ENCODE measurements around the gene OR52I1.

OR52I1 gene

GRCh38 chr11:4619514-4619913 lies 25.7 kb downstream of the OR52I1 start:
- Histone ChIP-seq H3K27me3 (ENCODE audit: control insufficient read depth in 1 of 2, insufficient read depth in 2 of 2, low read length in 2 of 2) (no peaks in the 10 kb centered on the region), H3K4me3 (ENCODE audit: low read depth in 1 of 2, low read length in 2 of 2) (no peak overlapping the region), H3K36me3 (ENCODE audit: insufficient read depth, low read length) (no peaks in the 10 kb centered on the region), H3K4me1 (ENCODE audit: insufficient read depth, low read length) (no peaks in the 10 kb centered on the region), H3K9ac (ENCODE audit: low read length) (no peak overlapping the region), H3K9me3 (ENCODE audit: low read length) (no peaks in the 10 kb centered on the region), H3K27ac (ENCODE audit: low read depth, low read length) (no peak overlapping the region)

- no peaks in the 10 kb centered on the region for H3K36me3 ChIP-seq (ENCODE audit: insufficient read depth, low read length)
- peaks cover 4% of the 10 kb centered on the region for H3K4me1 ChIP-seq (ENCODE audit: insufficient read depth, low read length)
- no peak overlapping the region for H3K9ac ChIP-seq (ENCODE audit: low read length)
- H3K9me3 ChIP-seq (ENCODE audit: low read length), result no peaks in the 10 kb centered on the region
- peak overlapping the region in 1 of 2 donors; percentile 29 for H3K4me3 ChIP-seq (ENCODE audit: low read depth in 1 of 2, low read length in 2 of 2)
- no peak overlapping the region for H3K27ac ChIP-seq (ENCODE audit: low read depth, low read length)
- no peaks in the 10 kb centered on the region for H3K27me3 ChIP-seq (ENCODE audit: control insufficient read depth in 1 of 2, insufficient read depth in 2 of 2, low read length in 2 of 2)
These were observed 32.6 kb downstream of the OR52I1 start for GRCh38 chr11:4626207-4627099.

- no peak overlapping the region for H3K9ac ChIP-seq (ENCODE audit: low read length)
- H3K9me3 ChIP-seq (ENCODE audit: low read length), result no peaks in the 10 kb centered on the region
- peaks cover 4% of the 10 kb centered on the region for H3K4me1 ChIP-seq (ENCODE audit: insufficient read depth, low read length)
- H3K4me3 ChIP-seq (ENCODE audit: low read depth in 1 of 2, low read length in 2 of 2), result no peak overlapping the region
- no peak overlapping the region for H3K27ac ChIP-seq (ENCODE audit: low read depth, low read length)
- H3K36me3 ChIP-seq (ENCODE audit: insufficient read depth, low read length), result no peaks in the 10 kb centered on the region
- H3K27me3 ChIP-seq (ENCODE audit: control insufficient read depth in 1 of 2, insufficient read depth in 2 of 2, low read length in 2 of 2), result no peaks in the 10 kb centered on the region
These were observed 42.3 kb downstream of the OR52I1 start for GRCh38 chr11:4636136-4636535.

GRCh38 chr11:4636962-4637661 lies 43.3 kb downstream of the OR52I1 start, which contains the start of gene OR51D1:
OR51D1 (plus strand) TSS chr11:4637477; CDS start chr11:4639791, 2,314 bp downstream.
- Histone ChIP-seq H3K4me1 (ENCODE audit: insufficient read depth, low read length) (peaks cover 4% of the 10 kb centered on the region), H3K4me3 (ENCODE audit: low read depth in 1 of 2, low read length in 2 of 2) (peak within 1 kb of the TSS; percentile 26 to 60), H3K9me3 (ENCODE audit: low read length) (no peaks in the 10 kb centered on the region), H3K27ac (ENCODE audit: low read depth, low read length) (no peak within 1 kb of the TSS), H3K36me3 (ENCODE audit: insufficient read depth, low read length) (no peaks in the 10 kb centered on the region), H3K27me3 (ENCODE audit: control insufficient read depth in 1 of 2, insufficient read depth in 2 of 2, low read length in 2 of 2) (no peaks in the 10 kb centered on the region), H3K9ac (ENCODE audit: low read length) (no peak within 1 kb of the TSS)

- Histone ChIP-seq H3K27me3 (ENCODE audit: control insufficient read depth in 1 of 2, insufficient read depth in 2 of 2, low read length in 2 of 2) (no peaks in the 10 kb centered on the region), H3K36me3 (ENCODE audit: insufficient read depth, low read length) (no peaks in the 10 kb centered on the region), H3K4me1 (ENCODE audit: insufficient read depth, low read length) (peaks cover 4% of the 10 kb centered on the region), H3K9ac (ENCODE audit: low read length) (no peak overlapping the region), H3K27ac (ENCODE audit: low read depth, low read length) (no peak overlapping the region), H3K9me3 (ENCODE audit: low read length) (no peaks in the 10 kb centered on the region), H3K4me3 (ENCODE audit: low read depth in 1 of 2, low read length in 2 of 2) (peak overlapping the region in 1 of 2 donors; percentile 60)
These were observed 43.8 kb downstream of the OR52I1 start for GRCh38 chr11:4637662-4638047.

- no peaks in the 10 kb centered on the region for H3K36me3 ChIP-seq (ENCODE audit: insufficient read depth, low read length)
- H3K4me1 ChIP-seq (ENCODE audit: insufficient read depth, low read length), result peaks cover 17% of the 10 kb centered on the region
- H3K4me3 ChIP-seq (ENCODE audit: low read depth in 1 of 2, low read length in 2 of 2), result no peak overlapping the region
- H3K9me3 ChIP-seq (ENCODE audit: low read length), result no peaks in the 10 kb centered on the region
- H3K27me3 ChIP-seq (ENCODE audit: control insufficient read depth in 1 of 2, insufficient read depth in 2 of 2, low read length in 2 of 2), result no peaks in the 10 kb centered on the region
- no peak overlapping the region for H3K9ac ChIP-seq (ENCODE audit: low read length)
- no peak overlapping the region for H3K27ac ChIP-seq (ENCODE audit: low read depth, low read length)
These were observed 46.1 kb downstream of the OR52I1 start for GRCh38 chr11:4639931-4640330.

GRCh38 chr11:4641501-4641900 lies 47.7 kb downstream of the OR52I1 start:
- Histone ChIP-seq H3K9me3 (ENCODE audit: low read length) (no peaks in the 10 kb centered on the region), H3K4me1 (ENCODE audit: insufficient read depth, low read length) (peaks cover 32% of the 10 kb centered on the region), H3K36me3 (ENCODE audit: insufficient read depth, low read length) (no peaks in the 10 kb centered on the region), H3K9ac (ENCODE audit: low read length) (no peak overlapping the region), H3K4me3 (ENCODE audit: low read depth in 1 of 2, low read length in 2 of 2) (no peak overlapping the region), H3K27ac (ENCODE audit: low read depth, low read length) (no peak overlapping the region), H3K27me3 (ENCODE audit: control insufficient read depth in 1 of 2, insufficient read depth in 2 of 2, low read length in 2 of 2) (no peaks in the 10 kb centered on the region)

- no peaks in the 10 kb centered on the region for H3K36me3 ChIP-seq (ENCODE audit: insufficient read depth, low read length)
- H3K9ac ChIP-seq (ENCODE audit: low read length), result no peak overlapping the region
- peaks cover 37% of the 10 kb centered on the region for H3K4me1 ChIP-seq (ENCODE audit: insufficient read depth, low read length)
- no peak overlapping the region for H3K27ac ChIP-seq (ENCODE audit: low read depth, low read length)
- no peaks in the 10 kb centered on the region for H3K27me3 ChIP-seq (ENCODE audit: control insufficient read depth in 1 of 2, insufficient read depth in 2 of 2, low read length in 2 of 2)
- no peaks in the 10 kb centered on the region for H3K9me3 ChIP-seq (ENCODE audit: low read length)
- H3K4me3 ChIP-seq (ENCODE audit: low read depth in 1 of 2, low read length in 2 of 2), result no peak overlapping the region
These were observed 48.2 kb downstream of the OR52I1 start for GRCh38 chr11:4642043-4642442.

- no peak overlapping the region for H3K27ac ChIP-seq (ENCODE audit: low read depth, low read length)
These were observed 49.2 kb downstream of the OR52I1 start for GRCh38 chr11:4643076-4643475.

GRCh38 chr11:4643682-4644081 lies 49.8 kb downstream of the OR52I1 start, which contains the start of gene OR51E1:
OR51E1 (plus strand) TSS chr11:4643982; CDS start chr11:4652527, 8,545 bp downstream.
- H3K27ac ChIP-seq (ENCODE audit: low read depth, low read length), result no peak within 1 kb of the TSS
- H3K36me3 ChIP-seq (ENCODE audit: insufficient read depth, low read length), result no peaks in the 10 kb centered on the region
- no peaks in the 10 kb centered on the region for H3K9me3 ChIP-seq (ENCODE audit: low read length)
- no peak within 1 kb of the TSS for H3K4me3 ChIP-seq (ENCODE audit: low read depth in 1 of 2, low read length in 2 of 2)
- peaks cover 49% of the 10 kb centered on the region for H3K4me1 ChIP-seq (ENCODE audit: insufficient read depth, low read length)
- no peak within 1 kb of the TSS for H3K9ac ChIP-seq (ENCODE audit: low read length)
- H3K27me3 ChIP-seq (ENCODE audit: control insufficient read depth in 1 of 2, insufficient read depth in 2 of 2, low read length in 2 of 2), result no peaks in the 10 kb centered on the region

More at GRCh38 chr11:4643076-4643475, 49.2 kb downstream of the OR52I1 start:
- Histone ChIP-seq H3K4me3 (ENCODE audit: low read depth in 1 of 2, low read length in 2 of 2) (no peak overlapping the region), H3K27me3 (ENCODE audit: control insufficient read depth in 1 of 2, insufficient read depth in 2 of 2, low read length in 2 of 2) (no peaks in the 10 kb centered on the region), H3K9me3 (ENCODE audit: low read length) (no peaks in the 10 kb centered on the region), H3K36me3 (ENCODE audit: insufficient read depth, low read length) (no peaks in the 10 kb centered on the region), H3K9ac (ENCODE audit: low read length) (no peak overlapping the region), H3K4me1 (ENCODE audit: insufficient read depth, low read length) (peaks cover 43% of the 10 kb centered on the region)

GRCh38 chr11:4644233-4644632 lies 50.4 kb downstream of the OR52I1 start:
- Histone ChIP-seq H3K27me3 (ENCODE audit: control insufficient read depth in 1 of 2, insufficient read depth in 2 of 2, low read length in 2 of 2) (no peaks in the 10 kb centered on the region), H3K9ac (ENCODE audit: low read length) (no peak overlapping the region), H3K36me3 (ENCODE audit: insufficient read depth, low read length) (no peaks in the 10 kb centered on the region), H3K27ac (ENCODE audit: low read depth, low read length) (no peak overlapping the region), H3K9me3 (ENCODE audit: low read length) (no peaks in the 10 kb centered on the region), H3K4me1 (ENCODE audit: insufficient read depth, low read length) (peaks cover 49% of the 10 kb centered on the region), H3K4me3 (ENCODE audit: low read depth in 1 of 2, low read length in 2 of 2) (no peak overlapping the region)
